ENCODE results near the gene EHD3.

Gene EHD3

DNA sequence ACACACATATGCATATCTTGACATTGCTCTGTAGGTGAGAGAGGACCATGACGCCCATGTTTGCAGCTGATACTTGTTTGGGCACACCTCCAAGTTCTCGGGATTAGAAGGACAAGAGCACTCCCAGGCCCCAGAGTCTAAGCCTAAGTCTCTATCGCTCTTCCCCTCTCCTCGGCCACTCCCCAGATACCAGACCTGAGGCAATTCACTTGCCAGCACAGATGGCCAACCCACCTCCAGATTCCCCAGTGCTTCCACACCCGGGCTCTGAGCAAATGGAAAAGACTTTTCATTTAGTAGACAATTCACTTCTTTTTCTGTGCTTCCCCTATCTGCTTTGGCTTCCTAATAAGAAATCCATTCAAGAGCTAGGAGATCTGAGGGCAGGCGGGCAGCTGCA is 32.9 kb downstream of the EHD3 start:
- no peak for DNase-seq (ENCODE audit: low spot score)

DNA sequence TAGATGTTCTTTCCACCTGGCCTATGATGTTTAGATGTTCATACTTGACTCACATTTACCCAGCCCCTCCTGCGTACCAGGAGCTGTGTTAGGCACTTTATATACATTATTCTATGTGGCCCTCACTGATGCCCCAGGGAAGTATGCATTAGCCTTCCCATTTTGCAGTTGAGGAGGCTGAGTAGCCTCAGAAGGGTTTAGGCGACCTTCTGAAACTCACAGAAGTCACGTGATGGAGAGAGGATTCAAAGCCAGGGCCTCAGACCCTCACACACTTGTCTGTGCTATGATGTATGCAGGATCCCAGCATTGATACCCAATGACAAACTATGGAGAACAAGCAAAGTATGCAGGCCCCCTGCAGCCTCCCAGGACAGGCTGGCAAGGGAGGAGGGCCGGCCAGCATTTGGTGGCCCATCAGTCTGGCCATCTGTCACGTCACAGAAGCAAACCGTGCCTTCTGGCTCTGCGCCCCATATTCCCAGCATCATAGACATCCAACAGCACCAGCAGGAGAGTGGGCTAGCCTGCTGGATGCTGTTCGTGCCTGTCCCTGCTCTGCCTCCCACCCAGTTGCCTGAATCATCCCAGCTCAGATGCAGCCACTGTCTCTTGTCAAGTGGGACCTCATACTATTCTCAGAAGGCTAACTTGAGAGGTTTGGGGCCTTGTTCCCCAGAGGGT is 33.6 kb downstream of the EHD3 start:
- DNase-seq (ENCODE audit: low spot score): no peak
- TF ChIP-seq, protein P1, sequence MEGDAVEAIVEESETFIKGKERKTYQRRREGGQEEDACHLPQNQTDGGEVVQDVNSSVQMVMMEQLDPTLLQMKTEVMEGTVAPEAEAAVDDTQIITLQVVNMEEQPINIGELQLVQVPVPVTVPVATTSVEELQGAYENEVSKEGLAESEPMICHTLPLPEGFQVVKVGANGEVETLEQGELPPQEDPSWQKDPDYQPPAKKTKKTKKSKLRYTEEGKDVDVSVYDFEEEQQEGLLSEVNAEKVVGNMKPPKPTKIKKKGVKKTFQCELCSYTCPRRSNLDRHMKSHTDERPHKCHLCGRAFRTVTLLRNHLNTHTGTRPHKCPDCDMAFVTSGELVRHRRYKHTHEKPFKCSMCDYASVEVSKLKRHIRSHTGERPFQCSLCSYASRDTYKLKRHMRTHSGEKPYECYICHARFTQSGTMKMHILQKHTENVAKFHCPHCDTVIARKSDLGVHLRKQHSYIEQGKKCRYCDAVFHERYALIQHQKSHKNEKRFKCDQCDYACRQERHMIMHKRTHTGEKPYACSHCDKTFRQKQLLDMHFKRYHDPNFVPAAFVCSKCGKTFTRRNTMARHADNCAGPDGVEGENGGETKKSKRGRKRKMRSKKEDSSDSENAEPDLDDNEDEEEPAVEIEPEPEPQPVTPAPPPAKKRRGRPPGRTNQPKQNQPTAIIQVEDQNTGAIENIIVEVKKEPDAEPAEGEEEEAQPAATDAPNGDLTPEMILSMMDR (IDR thresholded peaks at IDR 0.05; ENCODE audit: extremely low read depth, missing control alignments): no peak

More for the DNA sequence above, 32.9 kb downstream of the EHD3 start:
- TF ChIP-seq, protein P1 (IDR thresholded peaks at IDR 0.05; ENCODE audit: extremely low read depth, missing control alignments): no peak

DNA sequence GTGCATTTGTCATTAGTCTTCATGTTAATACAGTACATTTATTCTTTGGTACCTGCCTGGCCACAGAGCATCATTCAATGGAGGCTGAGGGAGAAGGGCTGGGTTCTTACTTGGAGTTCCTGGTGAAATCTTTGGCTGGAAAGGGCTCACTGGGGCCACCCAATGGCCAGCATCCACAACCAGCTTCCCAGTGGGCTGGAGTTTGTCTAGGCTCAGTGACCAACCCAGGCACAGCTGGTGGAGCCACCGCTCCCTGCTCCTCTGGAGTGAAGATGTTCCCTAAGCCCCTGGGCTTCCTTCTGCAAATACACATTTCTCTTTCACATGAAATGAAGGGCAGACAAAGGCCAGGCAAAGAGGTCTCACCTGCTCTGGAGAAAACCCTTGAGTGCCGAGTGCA is 34.4 kb downstream of the EHD3 start:
- DNase-seq (ENCODE audit: low spot score): no peak
- TF ChIP-seq, protein P1 (IDR thresholded peaks at IDR 0.05; ENCODE audit: extremely low read depth, missing control alignments): no peak

DNA sequence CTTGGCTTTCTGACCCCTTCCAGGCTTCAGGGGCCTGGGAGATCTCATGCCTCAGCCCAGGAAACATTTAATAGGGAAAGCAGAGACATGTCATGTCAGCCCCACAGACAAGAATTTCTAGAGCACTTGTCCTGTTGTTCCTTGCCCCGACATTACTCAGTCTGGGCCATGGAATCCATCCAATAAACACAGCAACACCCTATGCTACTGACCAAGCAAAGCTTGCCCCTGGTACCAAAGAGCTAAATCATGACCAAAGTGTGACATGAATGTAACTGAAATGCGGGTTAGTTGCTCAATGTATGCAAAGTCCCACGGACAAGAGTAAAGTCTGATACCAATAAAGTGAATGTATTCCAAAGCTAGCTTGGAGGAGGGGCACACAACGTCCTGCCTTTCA is 35.1 kb downstream of the EHD3 start:
- TF ChIP-seq, protein P1 (IDR thresholded peaks at IDR 0.05; ENCODE audit: extremely low read depth, missing control alignments): no peak
- DNase-seq (ENCODE audit: low spot score): no peak

- no peak for DNase-seq (ENCODE audit: low spot score)
- TF ChIP-seq, protein P1 (IDR thresholded peaks at IDR 0.05; ENCODE audit: extremely low read depth, missing control alignments): no peak
Measured at GRCh38 chr2:31270131-31270530, 36.2 kb downstream of the EHD3 start.

GRCh38 chr2:31270822-31271231 is 36.9 kb downstream of the EHD3 start:
- TF ChIP-seq, protein P1 (IDR thresholded peaks at IDR 0.05; ENCODE audit: extremely low read depth, missing control alignments): no peak
- DNase-seq (ENCODE audit: low spot score): no peak

DNA sequence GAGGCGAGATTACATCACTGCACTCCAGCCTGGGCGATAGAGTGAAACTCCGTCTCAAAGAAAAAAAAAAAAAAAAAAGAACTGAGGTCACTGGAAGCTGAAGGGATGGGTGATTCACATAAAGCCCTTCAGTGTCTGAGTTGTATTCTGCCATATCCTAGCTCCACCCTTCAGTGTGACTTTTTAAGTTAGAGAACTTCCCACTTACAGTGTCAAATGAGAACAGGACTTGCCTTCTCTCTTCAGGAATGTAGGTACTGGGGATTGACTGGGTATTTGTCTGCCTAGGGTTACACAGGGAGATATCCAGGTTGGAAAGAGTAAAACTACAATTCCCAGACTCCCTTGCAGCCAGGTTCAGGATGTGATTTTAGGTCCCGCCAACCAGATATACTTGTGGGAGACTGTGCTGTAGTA is 37.9 kb downstream of the EHD3 start:
- TF ChIP-seq, protein P1 (IDR thresholded peaks at IDR 0.05; ENCODE audit: extremely low read depth, missing control alignments): no peak
- DNase-seq (ENCODE audit: low spot score): no peak

All from GM20000 (cell line).